ENCODE results near the gene PLEKHA7.
A peak's percentile ranks its signal among the peaks of the same experiment; 100 is the strongest.

Gene PLEKHA7

DNA sequence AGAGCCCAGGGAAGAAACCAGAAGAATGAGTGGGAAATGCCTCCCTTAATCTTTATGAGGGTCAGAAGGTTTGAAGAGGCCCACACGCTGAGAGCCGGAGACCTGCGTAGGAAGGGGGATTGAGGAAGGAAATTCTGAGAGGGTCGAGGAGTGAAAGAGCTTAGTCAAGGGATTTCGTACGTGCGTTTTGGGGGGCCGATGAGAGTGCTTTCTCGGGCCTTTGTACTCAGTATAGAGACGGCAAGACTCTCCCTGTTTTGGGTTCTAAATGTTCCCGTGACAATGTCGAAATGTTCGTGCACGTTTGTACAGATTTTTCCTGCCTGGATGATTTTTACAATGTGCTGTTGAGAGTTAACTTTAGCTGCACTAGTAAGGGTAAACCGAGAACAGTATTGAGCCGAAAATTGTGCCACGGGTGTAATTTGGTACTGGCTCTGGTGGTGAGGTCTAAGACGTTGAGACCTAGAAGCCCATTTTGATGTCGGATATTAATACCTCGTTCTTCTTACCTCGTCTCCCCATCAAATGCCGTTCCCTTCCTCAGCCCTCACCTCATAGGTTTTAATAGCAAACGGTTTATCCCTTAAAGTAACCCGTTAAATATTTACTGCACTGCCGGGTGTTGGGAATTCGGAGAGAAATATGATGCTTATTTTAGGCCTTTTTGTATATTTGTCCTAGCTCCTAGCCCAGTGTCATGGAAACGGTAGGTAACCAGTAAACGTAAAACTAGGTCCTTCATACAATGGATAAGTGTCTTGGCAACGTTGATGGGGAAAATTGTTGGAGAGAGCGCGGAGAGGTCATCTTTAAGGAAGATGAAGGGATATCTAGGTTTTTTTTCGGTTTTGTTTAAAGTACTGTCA, 275.0 kb downstream of the PLEKHA7 start:
- TF ChIP-seq, protein P1, sequence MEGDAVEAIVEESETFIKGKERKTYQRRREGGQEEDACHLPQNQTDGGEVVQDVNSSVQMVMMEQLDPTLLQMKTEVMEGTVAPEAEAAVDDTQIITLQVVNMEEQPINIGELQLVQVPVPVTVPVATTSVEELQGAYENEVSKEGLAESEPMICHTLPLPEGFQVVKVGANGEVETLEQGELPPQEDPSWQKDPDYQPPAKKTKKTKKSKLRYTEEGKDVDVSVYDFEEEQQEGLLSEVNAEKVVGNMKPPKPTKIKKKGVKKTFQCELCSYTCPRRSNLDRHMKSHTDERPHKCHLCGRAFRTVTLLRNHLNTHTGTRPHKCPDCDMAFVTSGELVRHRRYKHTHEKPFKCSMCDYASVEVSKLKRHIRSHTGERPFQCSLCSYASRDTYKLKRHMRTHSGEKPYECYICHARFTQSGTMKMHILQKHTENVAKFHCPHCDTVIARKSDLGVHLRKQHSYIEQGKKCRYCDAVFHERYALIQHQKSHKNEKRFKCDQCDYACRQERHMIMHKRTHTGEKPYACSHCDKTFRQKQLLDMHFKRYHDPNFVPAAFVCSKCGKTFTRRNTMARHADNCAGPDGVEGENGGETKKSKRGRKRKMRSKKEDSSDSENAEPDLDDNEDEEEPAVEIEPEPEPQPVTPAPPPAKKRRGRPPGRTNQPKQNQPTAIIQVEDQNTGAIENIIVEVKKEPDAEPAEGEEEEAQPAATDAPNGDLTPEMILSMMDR (IDR thresholded peaks at IDR 0.05) = no peak
- TF ChIP-seq ZFX (IDR thresholded peaks at IDR 0.05; ENCODE audit: borderline replicate concordance) = no peak
- peak overlapping the region; percentile 77 for H3K27ac ChIP-seq

DNA sequence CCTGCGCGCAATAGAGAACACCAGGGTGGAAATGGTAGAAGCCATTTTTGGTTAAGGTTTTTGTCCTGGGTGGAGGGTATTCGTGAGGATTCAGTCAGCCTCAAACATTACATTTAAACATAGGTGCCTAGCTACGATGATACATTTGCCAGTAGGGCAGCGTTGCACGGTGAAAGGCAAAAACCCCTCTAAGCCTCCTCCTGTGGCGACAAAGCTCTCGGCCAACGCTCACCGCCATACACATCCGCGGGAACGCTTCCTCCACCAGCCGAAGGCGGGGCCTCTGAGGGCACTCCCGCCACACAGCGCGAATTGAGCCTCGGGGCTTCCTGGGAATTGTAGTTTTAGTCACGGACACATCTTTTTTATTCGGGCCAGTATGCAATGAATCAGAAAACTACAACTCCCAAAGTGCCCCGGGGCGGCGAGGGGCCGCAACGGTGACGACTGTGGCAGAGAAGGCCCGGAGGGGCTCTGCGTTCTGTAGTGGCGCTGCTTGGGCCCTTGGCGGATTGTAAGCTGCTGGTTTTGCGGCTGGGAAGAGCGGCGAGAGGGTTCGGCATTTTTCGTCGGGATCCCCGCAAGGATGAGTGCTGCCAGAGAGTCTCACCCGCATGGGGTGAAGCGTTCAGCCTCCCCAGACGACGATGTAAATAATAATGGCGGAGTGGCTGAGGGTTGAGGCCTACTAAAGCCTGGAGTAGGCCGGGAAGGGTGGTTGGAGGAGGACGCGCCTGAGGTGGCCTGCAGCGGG, 275.8 kb downstream of the PLEKHA7 start, which contains the start of gene C11orf58:
Gene C11orf58, plus strand, starts transcription at position 455 of the 754 bp plus-strand sequence. Its CDS starts 132 bp downstream, at position 587.
- TF ChIP-seq ZFX (IDR thresholded peaks at IDR 0.05; ENCODE audit: borderline replicate concordance) = 0 out of 2 replicates have a peak, but pooled peaks have one; percentile 72
- TF ChIP-seq, protein P1 (IDR thresholded peaks at IDR 0.05) = no peak
- H3K27ac ChIP-seq = peak within 1 kb of the TSS; percentile 77

DNA sequence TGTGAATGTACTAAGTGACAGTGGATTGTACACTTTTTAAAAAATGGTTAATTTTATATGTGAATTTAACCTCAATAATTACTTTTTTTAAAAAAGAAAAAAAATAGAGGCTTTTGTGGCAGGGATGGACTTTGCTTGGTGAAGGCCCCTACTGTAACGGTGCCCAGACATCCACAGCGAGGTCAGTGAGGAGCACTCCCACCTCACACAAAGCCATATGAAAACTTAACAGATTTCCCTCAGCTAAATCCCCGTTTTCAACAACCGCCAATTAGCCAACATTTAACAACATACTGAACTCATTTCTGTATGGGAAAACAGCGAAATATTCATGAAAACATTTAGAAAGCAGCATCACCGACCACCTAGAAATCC, 276.4 kb downstream of the PLEKHA7 start:
- TF ChIP-seq ZFX (IDR thresholded peaks at IDR 0.05; ENCODE audit: borderline replicate concordance) = no peak
- TF ChIP-seq, protein P1 (IDR thresholded peaks at IDR 0.05) = no peak
- peak overlapping the region; percentile 77 for H3K27ac ChIP-seq
